Measurements from ENCODE around the gene AFP. TPM values are rescaled to one million over a fixed set of nuclear protein-coding genes. Genes with fewer than 3 reads are reported as not detected.
A peak's percentile ranks its signal among the peaks of the same experiment; 100 is the strongest.

The AFP gene
- total RNA-seq, 1 donor from 2014 or later, result not detected

DNA sequence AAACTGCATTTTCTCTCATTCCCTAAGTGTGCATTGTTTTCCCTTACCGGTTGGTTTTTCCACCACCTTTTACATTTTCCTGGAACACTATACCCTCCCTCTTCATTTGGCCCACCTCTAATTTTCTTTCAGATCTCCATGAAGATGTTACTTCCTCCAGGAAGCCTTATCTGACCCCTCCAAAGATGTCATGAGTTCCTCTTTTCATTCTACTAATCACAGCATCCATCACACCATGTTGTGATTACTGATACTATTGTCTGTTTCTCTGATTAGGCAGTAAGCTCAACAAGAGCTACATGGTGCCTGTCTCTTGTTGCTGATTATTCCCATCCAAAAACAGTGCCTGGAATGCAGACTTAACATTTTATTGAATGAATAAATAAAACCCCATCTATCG lies 2.9 kb upstream of the AFP start:
- Mint-ChIP-seq H3K4me1 (no peaks in the 10 kb centered on the region), H3K27ac (ENCODE audit: unreplicated experiment) (no peak overlapping the region), H3K4me3 (no peak overlapping the region), H3K9me3 (no peaks in the 10 kb centered on the region), H3K36me3 (ENCODE audit: low read depth) (no peaks in the 10 kb centered on the region), H3K27me3 (ENCODE audit: low read depth) (no peaks in the 10 kb centered on the region)
- no peak for DNase-seq (ENCODE audit: low read depth, low spot score)
- TF ChIP-seq, protein P1, sequence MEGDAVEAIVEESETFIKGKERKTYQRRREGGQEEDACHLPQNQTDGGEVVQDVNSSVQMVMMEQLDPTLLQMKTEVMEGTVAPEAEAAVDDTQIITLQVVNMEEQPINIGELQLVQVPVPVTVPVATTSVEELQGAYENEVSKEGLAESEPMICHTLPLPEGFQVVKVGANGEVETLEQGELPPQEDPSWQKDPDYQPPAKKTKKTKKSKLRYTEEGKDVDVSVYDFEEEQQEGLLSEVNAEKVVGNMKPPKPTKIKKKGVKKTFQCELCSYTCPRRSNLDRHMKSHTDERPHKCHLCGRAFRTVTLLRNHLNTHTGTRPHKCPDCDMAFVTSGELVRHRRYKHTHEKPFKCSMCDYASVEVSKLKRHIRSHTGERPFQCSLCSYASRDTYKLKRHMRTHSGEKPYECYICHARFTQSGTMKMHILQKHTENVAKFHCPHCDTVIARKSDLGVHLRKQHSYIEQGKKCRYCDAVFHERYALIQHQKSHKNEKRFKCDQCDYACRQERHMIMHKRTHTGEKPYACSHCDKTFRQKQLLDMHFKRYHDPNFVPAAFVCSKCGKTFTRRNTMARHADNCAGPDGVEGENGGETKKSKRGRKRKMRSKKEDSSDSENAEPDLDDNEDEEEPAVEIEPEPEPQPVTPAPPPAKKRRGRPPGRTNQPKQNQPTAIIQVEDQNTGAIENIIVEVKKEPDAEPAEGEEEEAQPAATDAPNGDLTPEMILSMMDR (conservative IDR thresholded peaks at IDR 0.05), result no peak

DNA sequence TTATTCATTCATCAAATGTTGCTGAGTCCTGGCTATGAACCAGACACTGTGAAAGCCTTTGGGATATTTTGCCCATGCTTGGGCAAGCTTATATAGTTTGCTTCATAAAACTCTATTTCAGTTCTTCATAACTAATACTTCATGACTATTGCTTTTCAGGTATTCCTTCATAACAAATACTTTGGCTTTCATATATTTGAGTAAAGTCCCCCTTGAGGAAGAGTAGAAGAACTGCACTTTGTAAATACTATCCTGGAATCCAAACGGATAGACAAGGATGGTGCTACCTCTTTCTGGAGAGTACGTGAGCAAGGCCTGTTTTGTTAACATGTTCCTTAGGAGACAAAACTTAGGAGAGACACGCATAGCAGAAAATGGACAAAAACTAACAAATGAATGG lies 1.7 kb upstream of the AFP start:
- H3K4me3 Mint-ChIP-seq, result no peak overlapping the region
- H3K4me1 Mint-ChIP-seq, result no peaks in the 10 kb centered on the region
- no peak overlapping the region for H3K27ac Mint-ChIP-seq (ENCODE audit: unreplicated experiment)
- TF ChIP-seq, protein P1 (conservative IDR thresholded peaks at IDR 0.05), result peak; percentile 63
- DNase-seq (ENCODE audit: low read depth, low spot score), result no peak
- H3K36me3 Mint-ChIP-seq (ENCODE audit: low read depth), result no peaks in the 10 kb centered on the region
- H3K27me3 Mint-ChIP-seq (ENCODE audit: low read depth), result no peaks in the 10 kb centered on the region
- no peaks in the 10 kb centered on the region for H3K9me3 Mint-ChIP-seq

DNA sequence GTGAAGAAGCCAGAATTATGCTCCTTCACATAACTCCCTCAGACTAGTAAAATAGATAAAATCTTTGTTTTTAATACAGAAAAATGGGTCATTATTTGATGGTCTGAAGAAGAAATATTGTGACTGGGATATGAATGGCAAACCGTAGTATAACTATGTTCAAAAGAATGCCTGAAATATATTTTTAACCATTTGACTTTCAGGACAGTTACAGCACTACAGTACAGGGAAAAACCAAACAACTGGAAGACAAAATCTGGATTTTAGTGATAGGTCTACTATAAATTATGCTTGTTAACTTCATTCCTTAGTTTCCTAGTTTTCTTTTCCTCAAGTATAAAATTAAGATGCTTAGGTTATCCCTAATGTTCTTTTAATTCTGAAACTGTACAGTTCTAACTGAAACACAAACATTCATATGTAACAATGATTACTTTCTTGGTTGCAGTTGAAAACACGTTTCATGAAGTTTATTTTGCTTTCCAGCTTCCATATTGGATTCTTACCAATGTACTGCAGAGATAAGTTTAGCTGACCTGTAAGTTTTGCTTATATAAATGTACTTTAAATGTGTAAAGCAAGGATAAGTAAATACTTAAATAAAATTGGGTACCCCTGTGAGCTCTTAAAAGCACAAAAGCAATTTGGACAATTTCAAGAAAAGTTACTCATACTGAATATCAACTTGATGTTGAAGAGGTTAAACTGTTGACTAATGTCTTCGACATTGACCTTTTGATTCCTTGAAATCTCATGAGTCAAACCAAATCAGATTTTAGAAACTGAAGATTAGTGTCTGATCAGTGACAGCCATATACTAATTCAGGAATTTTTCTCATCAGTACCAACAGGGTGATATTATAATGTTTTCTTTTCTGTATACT lies 895 bp downstream of the AFP start:
- DNase-seq (ENCODE audit: low read depth, low spot score), result no peak
- H3K9me3 Mint-ChIP-seq, result no peaks in the 10 kb centered on the region
- TF ChIP-seq, protein P1 (conservative IDR thresholded peaks at IDR 0.05), result no peak
- no peak overlapping the region for H3K27ac Mint-ChIP-seq (ENCODE audit: unreplicated experiment)
- H3K27me3 Mint-ChIP-seq (ENCODE audit: low read depth), result no peaks in the 10 kb centered on the region
- no peaks in the 10 kb centered on the region for H3K4me1 Mint-ChIP-seq
- H3K36me3 Mint-ChIP-seq (ENCODE audit: low read depth), result no peaks in the 10 kb centered on the region
- no peak overlapping the region for H3K4me3 Mint-ChIP-seq

DNA sequence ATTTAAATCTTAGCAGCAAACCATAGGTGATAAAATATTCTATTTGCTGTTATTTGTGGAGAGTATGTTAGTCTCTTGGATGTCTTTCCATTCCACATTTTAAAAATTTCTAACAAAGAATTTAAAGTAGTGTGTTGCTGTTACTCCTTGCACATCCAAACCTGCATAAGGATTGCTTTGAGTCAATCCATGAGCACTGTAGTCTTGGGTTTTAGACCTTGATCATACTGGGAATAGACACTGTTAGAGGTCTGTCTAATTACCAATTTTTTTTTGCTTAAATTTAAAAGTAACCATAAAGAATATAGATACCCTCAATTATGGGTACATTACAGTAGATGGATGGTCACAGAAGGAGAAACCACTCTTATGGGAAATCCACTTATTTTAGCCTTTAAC lies 1.5 kb downstream of the AFP start:
- Mint-ChIP-seq H3K4me1 (no peaks in the 10 kb centered on the region), H3K36me3 (ENCODE audit: low read depth) (no peaks in the 10 kb centered on the region), H3K4me3 (no peak overlapping the region), H3K9me3 (no peaks in the 10 kb centered on the region), H3K27me3 (ENCODE audit: low read depth) (no peaks in the 10 kb centered on the region), H3K27ac (ENCODE audit: unreplicated experiment) (no peak overlapping the region)
- TF ChIP-seq, protein P1 (conservative IDR thresholded peaks at IDR 0.05), result no peak
- no peak for DNase-seq (ENCODE audit: low read depth, low spot score)

DNA sequence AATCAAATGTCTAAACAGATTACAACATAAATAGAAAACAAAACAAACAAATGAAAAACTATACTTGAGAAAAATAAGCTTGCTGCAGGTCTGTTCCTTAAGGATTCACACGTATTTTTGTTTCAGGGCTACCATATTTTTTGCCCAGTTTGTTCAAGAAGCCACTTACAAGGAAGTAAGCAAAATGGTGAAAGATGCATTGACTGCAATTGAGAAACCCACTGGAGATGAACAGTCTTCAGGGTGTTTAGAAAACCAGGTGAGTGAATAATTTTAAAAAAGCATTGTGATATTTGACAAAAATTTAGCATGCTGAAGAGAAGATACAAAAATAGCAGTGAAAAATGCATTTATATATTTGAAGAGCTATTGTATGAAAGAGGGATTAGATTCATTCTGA lies 2.0 kb downstream of the AFP start:
- H3K36me3 Mint-ChIP-seq (ENCODE audit: low read depth), result no peaks in the 10 kb centered on the region
- H3K4me3 Mint-ChIP-seq, result no peak overlapping the region
- no peak overlapping the region for H3K27ac Mint-ChIP-seq (ENCODE audit: unreplicated experiment)
- TF ChIP-seq, protein P1 (conservative IDR thresholded peaks at IDR 0.05), result no peak
- DNase-seq (ENCODE audit: low read depth, low spot score), result no peak
- H3K9me3 Mint-ChIP-seq, result no peaks in the 10 kb centered on the region
- H3K4me1 Mint-ChIP-seq, result no peaks in the 10 kb centered on the region
- no peaks in the 10 kb centered on the region for H3K27me3 Mint-ChIP-seq (ENCODE audit: low read depth)
